ENCODE measurements around the gene ENTPD6.

DNA sequence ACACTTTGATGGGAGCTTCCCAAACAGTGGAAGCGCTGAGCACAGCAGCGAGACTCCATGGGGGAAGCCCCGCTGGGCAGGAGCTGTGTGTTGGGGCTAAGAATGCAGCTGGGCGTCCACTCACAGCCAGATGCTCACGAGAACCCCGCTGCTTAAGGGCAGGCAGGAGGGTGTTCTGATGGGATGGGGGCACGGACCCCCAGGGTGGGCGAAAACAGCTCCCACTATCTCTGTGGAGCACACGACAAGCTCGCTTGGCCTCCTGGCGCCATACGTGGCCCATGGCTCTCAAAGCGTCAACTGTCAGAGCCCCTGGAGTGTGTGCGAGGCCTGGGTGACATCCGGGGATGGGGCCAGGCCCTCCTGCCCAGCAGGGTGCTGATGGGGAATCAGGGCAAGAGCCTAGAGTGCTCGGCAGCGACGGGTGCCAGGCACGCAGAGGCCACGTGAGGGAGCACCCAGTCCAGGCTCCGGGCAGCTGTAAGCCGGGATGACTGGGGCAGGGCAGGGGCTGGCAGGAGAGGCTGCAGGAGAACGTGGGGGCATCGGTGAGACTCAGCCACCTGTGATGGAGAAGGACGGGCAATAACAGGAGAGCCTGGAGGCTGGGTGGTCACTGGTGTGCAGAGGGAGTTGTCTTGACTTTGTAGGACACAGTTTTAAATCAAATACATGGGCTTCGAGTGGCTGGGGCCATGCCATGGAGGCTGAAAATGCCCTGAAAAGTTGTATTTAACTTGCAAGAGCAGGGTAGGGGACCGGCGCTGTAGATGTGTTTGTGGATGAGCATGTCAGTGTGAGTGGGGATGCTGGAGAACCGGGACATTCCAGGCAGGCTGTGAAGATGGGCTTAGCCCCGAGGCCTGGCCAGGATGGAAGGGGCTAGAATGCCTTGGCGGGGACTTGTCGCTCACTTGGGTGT lies 79.6 kb downstream of the ENTPD6 start:
- TF ChIP-seq CTCF (IDR thresholded peaks at IDR 0.05) (no peak), POLR2A (IDR thresholded peaks at IDR 0.05) (no peak), POLR2AphosphoS5 (IDR thresholded peaks at IDR 0.05) (no peak)

All from breast epithelium (tissue), 3 donors.